Thyroid gland (tissue), 4 donors: ENCODE results near the gene MXD1.

Experiments
- CTCF ChIP-seq, 6 experiments: fragments of 200-600 bp in 3 of 6; fragments of 450-650 bp in 3 of 6; sonication (generic) in 3 of 6; IDR thresholded peaks; one replicate each; pipeline ENCODE4 v1.5.1; 2016 to 2019; ENCODE audit warnings: antibody characterized with exemption in 6 of 6, mild to moderate bottlenecking in 2 of 6, inconsistent platforms in 1 of 6, moderate library complexity in 1 of 6
- POLR2A ChIP-seq, 2 donors: fragments of 450-650 bp; IDR thresholded peaks; one replicate each; pipeline ENCODE4 v1.6.1; 2017; ENCODE audit warnings: antibody characterized with exemption in 2 of 2, mild to moderate bottlenecking in 2 of 2, moderate library complexity in 1 of 2

GRCh38 chr2:69943000-69943842, 28.3 kb downstream of the MXD1 start:
- TF ChIP-seq POLR2A (IDR thresholded peaks at IDR 0.05) (no peak), CTCF (IDR thresholded peaks at IDR 0.05) (no peak)
